OCI-LY1 (cell line): ENCODE data around the gene PRR5L.

Source experiments
- EZH2 ChIP-seq: fragments of 200-600 bp; sonication (generic), shearing (Covaris generic); IDR thresholded peaks from 2 replicates; pipeline ENCODE4 v1.8.0; 2017; ENCODE audit warnings: borderline replicate concordance, mixed run types, mild to moderate bottlenecking, antibody characterized with exemption, low read length, moderate library complexity, mixed read lengths
- TF ChIP-seq, protein P1 (sequence below): fragments of 200-600 bp; sonication (generic), shearing (Covaris generic); IDR thresholded peaks from 2 replicates; pipeline ENCODE4 v1.5.1; 2017; ENCODE audit warnings: mild to moderate bottlenecking, antibody characterized with exemption, low read length, moderate library complexity, mixed read lengths

DNA sequence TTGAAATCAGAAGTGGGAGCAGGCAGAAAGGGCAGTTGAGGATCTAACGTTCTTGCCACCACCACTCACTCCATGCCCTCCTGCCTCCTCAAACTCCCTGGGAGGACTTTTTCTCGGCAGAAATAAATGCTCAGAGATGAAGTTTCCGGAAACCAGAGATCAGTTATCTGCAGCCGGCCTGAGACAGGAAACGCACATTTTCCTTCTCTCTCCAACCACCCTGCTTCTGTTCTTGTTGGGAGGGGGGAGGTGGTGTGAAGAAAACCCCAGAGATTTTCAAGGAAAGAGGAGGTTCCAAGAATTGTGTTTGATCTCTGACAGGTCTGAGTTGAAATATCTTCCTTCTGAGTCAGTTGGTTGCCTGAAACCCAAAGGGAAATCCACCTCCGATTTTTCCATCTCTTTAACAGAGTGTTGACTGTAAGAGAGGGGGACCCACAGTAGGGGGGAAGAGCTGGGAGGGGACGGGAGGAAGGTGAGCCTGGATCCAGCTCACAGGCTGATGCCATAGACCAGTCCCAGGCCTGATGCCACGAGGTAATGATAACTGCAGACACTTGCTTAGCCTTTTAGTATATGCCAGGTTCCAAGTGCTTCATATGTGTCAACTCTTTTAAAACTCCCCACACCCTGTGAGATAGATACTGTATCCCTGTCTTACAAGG is 113.2 kb downstream of the PRR5L start:
- TF ChIP-seq, protein P1, sequence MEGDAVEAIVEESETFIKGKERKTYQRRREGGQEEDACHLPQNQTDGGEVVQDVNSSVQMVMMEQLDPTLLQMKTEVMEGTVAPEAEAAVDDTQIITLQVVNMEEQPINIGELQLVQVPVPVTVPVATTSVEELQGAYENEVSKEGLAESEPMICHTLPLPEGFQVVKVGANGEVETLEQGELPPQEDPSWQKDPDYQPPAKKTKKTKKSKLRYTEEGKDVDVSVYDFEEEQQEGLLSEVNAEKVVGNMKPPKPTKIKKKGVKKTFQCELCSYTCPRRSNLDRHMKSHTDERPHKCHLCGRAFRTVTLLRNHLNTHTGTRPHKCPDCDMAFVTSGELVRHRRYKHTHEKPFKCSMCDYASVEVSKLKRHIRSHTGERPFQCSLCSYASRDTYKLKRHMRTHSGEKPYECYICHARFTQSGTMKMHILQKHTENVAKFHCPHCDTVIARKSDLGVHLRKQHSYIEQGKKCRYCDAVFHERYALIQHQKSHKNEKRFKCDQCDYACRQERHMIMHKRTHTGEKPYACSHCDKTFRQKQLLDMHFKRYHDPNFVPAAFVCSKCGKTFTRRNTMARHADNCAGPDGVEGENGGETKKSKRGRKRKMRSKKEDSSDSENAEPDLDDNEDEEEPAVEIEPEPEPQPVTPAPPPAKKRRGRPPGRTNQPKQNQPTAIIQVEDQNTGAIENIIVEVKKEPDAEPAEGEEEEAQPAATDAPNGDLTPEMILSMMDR, result no peak
- no peak for TF ChIP-seq EZH2
